GM12891 (cell line): ENCODE measurements around the gene HOXD3.

ENCODE experiments used
- POLR2A ChIP-seq: IDR thresholded peaks from 2 replicates; pipeline ENCODE4 v1.6.1; 2011; ENCODE audit warnings: low read depth, low read length, control low read depth
- POLR2AphosphoS5 ChIP-seq: IDR thresholded peaks from 2 replicates; pipeline ENCODE4 v1.6.1; 2011; ENCODE audit warnings: low read depth, low read length, control low read depth
- TAF1 ChIP-seq: IDR thresholded peaks from 2 replicates; pipeline ENCODE4 v1.6.1; 2011; ENCODE audit warnings: low read depth, low read length, control low read depth

- TF ChIP-seq POLR2A (no peak), POLR2AphosphoS5 (no peak), TAF1 (no peak)
Observed at GRCh38 chr2:176154576-176155252, 2.4 kb upstream of the HOXD3 start.
